DMS53 (cell line): ENCODE measurements around the gene CLCN5.
A peak's percentile ranks its signal among the peaks of the same experiment; 100 is the strongest.

Experiments
- DNase-seq: peaks from one replicate; lab custom pipeline; 2025; lab: John Stamatoyannopoulos, UW

The CLCN5 gene

GRCh38 chrX:49934148-49934547, 11.8 kb downstream of the CLCN5 start:
- DNase-seq = no peak

GRCh38 chrX:49934729-49935128, 12.3 kb downstream of the CLCN5 start:
- no peak for DNase-seq

GRCh38 chrX:49947781-49948180, 25.4 kb downstream of the CLCN5 start:
- no peak for DNase-seq

GRCh38 chrX:49949961-49950360, 27.6 kb downstream of the CLCN5 start:
- no peak for DNase-seq

- DNase-seq = no peak
Measured at GRCh38 chrX:49951524-49952193, 29.3 kb downstream of the CLCN5 start.

GRCh38 chrX:49956313-49956712, 33.9 kb downstream of the CLCN5 start:
- peak; percentile 19 for DNase-seq

- no peak for DNase-seq
Measured at GRCh38 chrX:49958727-49959485, 36.5 kb downstream of the CLCN5 start.

- DNase-seq = no peak
Measured at GRCh38 chrX:49959602-49960001, 37.2 kb downstream of the CLCN5 start.

- no peak for DNase-seq
Measured at GRCh38 chrX:49960061-49960460, 37.7 kb downstream of the CLCN5 start.

- no peak for DNase-seq
Measured at GRCh38 chrX:49970674-49971073, 48.3 kb downstream of the CLCN5 start.

GRCh38 chrX:49972328-49972860, 50.0 kb downstream of the CLCN5 start:
- no peak for DNase-seq

GRCh38 chrX:49976682-49977197, 54.3 kb downstream of the CLCN5 start:
- no peak for DNase-seq

- no peak for DNase-seq
Measured at GRCh38 chrX:49977319-49978090, 55.1 kb downstream of the CLCN5 start.

GRCh38 chrX:49978176-49978575, 55.8 kb downstream of the CLCN5 start:
- DNase-seq = no peak

- DNase-seq = no peak
Measured at GRCh38 chrX:49986058-49986457, 63.7 kb downstream of the CLCN5 start.

GRCh38 chrX:49987651-49988050, 65.3 kb downstream of the CLCN5 start:
- no peak for DNase-seq

GRCh38 chrX:49988143-49988542, 65.7 kb downstream of the CLCN5 start:
- DNase-seq = no peak

- DNase-seq = no peak
Measured at GRCh38 chrX:49991758-49992157, 69.4 kb downstream of the CLCN5 start.

GRCh38 chrX:49992853-49993252, 70.5 kb downstream of the CLCN5 start:
- no peak for DNase-seq

GRCh38 chrX:49993661-49994060, 71.3 kb downstream of the CLCN5 start:
- DNase-seq = no peak

GRCh38 chrX:49995107-49995731, 72.8 kb downstream of the CLCN5 start:
- no peak for DNase-seq
